Motor neuron (in vitro differentiated cells): Measurements from ENCODE around the gene DUSP21. TPM values are rescaled to one million over a fixed set of nuclear protein-coding genes. Genes with fewer than 3 reads are reported as not detected.
"Not testable (repeated sequence)": the region's sequence is repeated elsewhere in the genome, so short reads cannot be mapped to it uniquely, and the experiment has no call there.

Source experiments
- ATAC-seq, 8 experiments: fragments of 200-7000 bp; cut with Tn5 transposase; replicated peaks in 6 of 8; 2 replicates each; pipeline ENCODE4 v1.8.0; 2021; ENCODE audit warnings: mild to moderate bottlenecking in 8 of 8, moderate library complexity in 8 of 8
- H3K27ac ChIP-seq, 2 donors: fragments of 250-450 bp; sonication (Bioruptor Pico); 2 replicates each; pipeline ENCODE4 v1.9.0; 2021; ENCODE audit warnings: antibody characterized with exemption in 2 of 2, mild to moderate bottlenecking in 2 of 2, moderate library complexity in 1 of 2
- H3K4me1 ChIP-seq, 2 donors: fragments of 250-450 bp; sonication (Bioruptor Pico); replicated peaks in 1 of 2; 2 replicates each; pipeline ENCODE4 v1.6.1; 2021; ENCODE audit warnings: antibody characterized with exemption in 2 of 2, mild to moderate bottlenecking in 2 of 2, moderate library complexity in 1 of 2
- H3K4me3 ChIP-seq, 5 donors: fragments of 250-450 bp; sonication (Bioruptor Pico); 2 replicates each; pipeline ENCODE4 v1.9.0; 2021; ENCODE audit warnings: antibody characterized with exemption in 5 of 5, mild to moderate bottlenecking in 5 of 5, moderate library complexity in 4 of 5
- WGBS, 10 experiments: fragments of 450-650 bp; shearing (Covaris generic); methylation state at CpG; one replicate each; pipeline ENCODE4 v1.0.0; 2022; 5-methylcytosine and 5-hydroxymethylcytosine counted together
- in situ Hi-C, 9 experiments: fragments of 400-800 bp; cut with MboI; loops; one replicate each; pipeline ENCODE4 v1.15.0; 2021; ENCODE audit warnings: low sequenced_read_pairs in 9 of 9, low pct_unique_long_range_greater_than_20kb in 2 of 9; ENCODE audit not compliant: unreplicated experiment in 9 of 9
- total RNA-seq, 8 experiments: library from RNA; unstranded; fragments of 300-600 nt; gene quantifications; 2 replicates each; pipeline versions ENCODE4 v1.2.3 to v1.2.4, GENCODE V29; 2022

The DUSP21 gene
- total RNA-seq, 8 experiments from 2014 or later, result not detected

DNA sequence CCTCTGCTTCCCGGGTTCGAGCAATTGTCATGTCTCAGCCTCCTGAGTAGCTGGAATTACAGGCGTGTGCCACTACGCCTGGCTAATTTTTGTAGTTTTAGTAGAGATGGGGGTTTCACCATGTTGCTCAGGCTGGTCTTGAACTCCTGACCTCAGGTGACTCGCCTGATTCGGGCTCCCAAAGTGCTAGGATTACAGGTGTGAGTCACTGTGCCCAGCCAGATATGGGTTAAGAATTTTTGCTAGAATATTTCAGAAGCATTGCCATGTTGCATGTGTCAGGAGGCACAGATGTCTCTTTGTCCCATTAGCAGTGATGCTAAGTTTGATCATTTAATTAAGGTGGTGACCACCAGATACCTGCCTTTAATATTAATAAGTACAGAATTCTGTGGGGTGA is 7.1 kb downstream of the DUSP21 start:
- WGBS, 10 experiments, result 60% methylated on average over 1 of the region's 6 CpGs; no CpG with 5 or more reads in 9 of the 10 experiments
- H3K4me1 ChIP-seq, H3K4me3 ChIP-seq, ATAC-seq, in situ Hi-C loops, H3K27ac ChIP-seq: not testable (repeated sequence)

DNA sequence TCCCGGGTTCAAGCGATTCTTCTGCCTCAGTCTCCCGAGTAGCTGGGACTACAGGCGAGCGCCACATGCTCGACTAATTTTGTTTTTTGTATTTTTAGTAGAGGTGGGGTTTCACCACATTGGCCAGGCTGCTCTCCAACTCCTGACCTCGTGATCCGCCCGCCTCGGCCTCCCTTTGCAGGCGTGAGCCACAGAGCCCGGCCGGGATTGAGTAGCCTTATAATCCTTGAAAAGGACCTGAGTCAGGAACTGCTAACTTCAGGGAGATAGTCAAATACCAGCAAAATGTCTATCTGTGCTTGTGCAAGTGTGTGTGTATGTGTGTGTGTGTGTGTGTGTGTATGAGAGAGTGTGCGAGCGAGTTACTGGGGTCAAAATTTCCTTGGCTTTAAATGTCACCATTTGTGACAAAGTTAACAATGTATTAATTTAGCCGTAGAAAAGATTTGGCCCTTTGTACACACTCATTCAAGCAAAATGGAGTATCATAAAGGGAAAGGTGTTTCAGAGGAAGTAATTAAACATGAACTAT is 27.4 kb downstream of the DUSP21 start:
- in situ Hi-C loops, result no loop called here
- Histone ChIP-seq H3K27ac (peak overlapping the region in 1 of 2 donors; percentile 39), H3K4me3 (peak overlapping the region; percentile 67 to 91 (median 82)), H3K4me1 (no peaks in the 10 kb centered on the region)
- ATAC-seq, result no peak
- 0 to 100% (median 56%) methylated on average over 1 to 12 of the region's 16 CpGs; no CpG with 5 or more reads in 7 of the 10 experiments for WGBS, 10 experiments

DNA sequence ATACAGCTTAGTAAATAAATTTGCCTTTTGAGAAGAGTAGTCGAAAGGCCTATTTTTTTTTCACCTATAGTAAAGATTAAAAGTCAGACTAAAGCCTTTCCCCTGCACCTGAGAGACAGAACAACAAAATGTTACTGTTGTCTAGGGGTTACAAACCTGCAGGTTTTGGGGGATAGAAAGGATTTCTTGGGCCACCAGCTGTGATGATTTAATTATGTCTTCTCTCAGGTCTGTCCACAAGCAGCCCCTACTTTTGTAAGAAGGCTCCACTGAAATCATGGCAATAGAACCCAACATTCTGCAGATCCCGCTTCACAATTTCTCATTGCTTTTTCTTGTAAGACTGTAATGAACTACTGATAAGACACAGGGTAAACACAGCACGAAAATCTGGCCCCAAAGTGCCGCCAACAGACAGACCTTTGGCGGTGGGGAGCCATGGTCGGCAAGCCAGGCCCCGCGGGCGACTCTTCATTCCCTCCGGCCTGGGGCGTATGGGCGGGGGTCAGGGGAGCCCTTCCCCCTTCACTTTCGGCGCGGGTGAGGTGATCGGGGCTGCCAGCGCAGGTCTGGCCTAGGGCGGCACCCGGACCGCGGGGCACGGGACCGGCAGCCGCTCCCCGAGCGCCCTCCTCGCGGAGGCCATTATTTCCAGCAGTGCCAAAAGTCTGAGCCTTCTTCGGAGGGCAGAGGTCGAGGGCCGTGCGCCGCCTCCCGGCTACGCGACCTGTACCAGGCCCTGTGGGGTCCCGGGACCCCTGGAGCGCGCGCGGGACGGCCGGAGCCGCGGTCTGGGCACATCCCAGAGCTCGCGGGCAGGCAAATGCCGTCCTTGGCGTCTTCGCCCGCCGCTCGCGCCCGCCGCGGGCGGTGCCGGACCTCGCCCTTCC is 28.4 kb downstream of the DUSP21 start:
- in situ Hi-C loops, result no loop called here
- H3K4me3 ChIP-seq, result peak overlapping the region; percentile 67 to 91 (median 82)
- ATAC-seq, result peak in 7 of 8 experiments; percentile 28 to 49 (median 42)
- 0 to 46% (median 28%) methylated on average over 1 to 10 of the region's 60 CpGs; no CpG with 5 or more reads in 6 of the 10 experiments for WGBS, 10 experiments
- H3K27ac ChIP-seq, result peak overlapping the region; percentile 96 to 98
- H3K4me1 ChIP-seq, result no peaks in the 10 kb centered on the region

DNA sequence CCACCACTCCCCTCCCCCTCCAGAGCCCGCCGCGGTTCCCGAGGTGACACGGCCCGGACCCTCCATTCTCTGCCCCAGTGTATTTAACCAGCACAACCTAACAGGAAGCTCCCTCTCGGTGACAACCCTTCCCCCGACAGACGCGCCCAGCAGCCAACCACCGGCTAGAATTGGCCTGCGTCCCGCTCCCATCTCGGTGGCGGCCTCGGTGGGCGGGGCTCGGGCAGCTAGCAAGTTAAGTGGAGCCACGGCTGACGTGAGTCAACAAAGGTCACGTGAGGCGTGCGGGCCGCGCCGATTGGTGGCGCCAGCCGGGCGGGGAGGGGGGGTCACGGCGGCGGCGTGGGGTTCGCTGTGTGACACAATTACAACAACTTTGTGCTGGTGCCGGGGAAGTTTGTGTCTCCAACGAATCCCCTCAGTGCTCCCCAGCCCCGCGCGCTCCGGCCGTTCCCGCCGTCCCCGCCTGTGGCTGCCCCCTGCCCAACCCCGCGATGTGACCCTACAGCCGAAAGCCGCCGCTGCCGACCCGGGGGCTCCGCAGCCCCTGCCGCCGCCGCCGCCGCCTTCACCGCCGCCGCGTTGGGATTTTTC is 29.1 kb downstream of the DUSP21 start, which contains the start of gene KDM6A:
Gene KDM6A, plus strand, starts transcription at position 368 of the 594 bp plus-strand sequence. CDS start 364 bp downstream, outside the sequence.
- in situ Hi-C loops, result no loop called here
- no peaks in the 10 kb centered on the region for H3K4me1 ChIP-seq
- H3K4me3 ChIP-seq, result peak within 1 kb of the TSS; percentile 67 to 91 (median 82)
- peak; percentile 70 to 98 (median 96) for ATAC-seq
- peak within 1 kb of the TSS; percentile 96 to 98 for H3K27ac ChIP-seq
- WGBS, 10 experiments, result no CpG with 5 or more reads among the region's 61 CpGs

DNA sequence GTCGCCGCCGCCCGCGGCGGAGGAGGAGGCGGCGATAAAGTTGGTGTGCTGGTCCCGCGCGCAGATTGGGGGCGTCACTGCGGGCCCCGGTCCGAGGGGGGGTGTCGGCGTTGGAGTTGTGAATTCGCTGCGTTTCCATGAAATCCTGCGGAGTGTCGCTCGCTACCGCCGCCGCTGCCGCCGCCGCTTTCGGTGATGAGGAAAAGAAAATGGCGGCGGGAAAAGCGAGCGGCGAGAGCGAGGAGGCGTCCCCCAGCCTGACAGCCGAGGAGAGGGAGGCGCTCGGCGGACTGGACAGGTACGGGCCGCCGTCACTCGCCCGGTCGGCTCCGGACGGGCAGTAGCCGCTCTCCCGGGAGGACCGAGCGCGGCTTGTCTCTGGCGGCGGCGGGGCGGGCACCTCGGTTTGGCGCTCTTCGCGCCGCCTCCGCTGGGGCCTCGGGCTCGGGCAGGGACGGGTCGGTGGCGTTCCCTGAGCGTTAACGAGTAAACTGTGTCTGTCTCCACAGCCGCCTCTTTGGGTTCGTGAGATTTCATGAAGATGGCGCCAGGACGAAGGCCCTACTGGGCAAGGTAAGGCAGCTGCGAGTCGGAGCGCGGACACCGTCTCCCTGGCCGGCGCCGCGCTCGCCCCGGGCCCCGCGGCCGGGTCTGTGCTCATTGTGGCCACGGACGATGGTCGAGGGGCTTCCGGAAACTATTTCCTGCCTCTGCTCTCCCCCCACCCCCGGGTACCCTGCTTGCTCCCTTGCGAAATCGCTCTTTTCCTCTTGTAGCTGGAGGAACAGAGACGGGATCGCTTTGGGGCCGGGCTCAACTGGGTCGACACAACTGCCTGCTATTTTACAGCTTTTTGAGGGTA is 29.8 kb downstream of the DUSP21 start:
- H3K4me1 ChIP-seq, result no peaks in the 10 kb centered on the region
- ATAC-seq, result peak in 3 of 8 experiments; percentile 6 to 11 (median 8)
- H3K4me3 ChIP-seq, result peak overlapping the region; percentile 67 to 91 (median 82)
- H3K27ac ChIP-seq, result peak overlapping the region; percentile 91 to 98
- in situ Hi-C loops, result no loop called here
- 0 to 36% (median 0%) methylated on average over 2 to 22 of the region's 99 CpGs; no CpG with 5 or more reads in 7 of the 10 experiments for WGBS, 10 experiments

DNA sequence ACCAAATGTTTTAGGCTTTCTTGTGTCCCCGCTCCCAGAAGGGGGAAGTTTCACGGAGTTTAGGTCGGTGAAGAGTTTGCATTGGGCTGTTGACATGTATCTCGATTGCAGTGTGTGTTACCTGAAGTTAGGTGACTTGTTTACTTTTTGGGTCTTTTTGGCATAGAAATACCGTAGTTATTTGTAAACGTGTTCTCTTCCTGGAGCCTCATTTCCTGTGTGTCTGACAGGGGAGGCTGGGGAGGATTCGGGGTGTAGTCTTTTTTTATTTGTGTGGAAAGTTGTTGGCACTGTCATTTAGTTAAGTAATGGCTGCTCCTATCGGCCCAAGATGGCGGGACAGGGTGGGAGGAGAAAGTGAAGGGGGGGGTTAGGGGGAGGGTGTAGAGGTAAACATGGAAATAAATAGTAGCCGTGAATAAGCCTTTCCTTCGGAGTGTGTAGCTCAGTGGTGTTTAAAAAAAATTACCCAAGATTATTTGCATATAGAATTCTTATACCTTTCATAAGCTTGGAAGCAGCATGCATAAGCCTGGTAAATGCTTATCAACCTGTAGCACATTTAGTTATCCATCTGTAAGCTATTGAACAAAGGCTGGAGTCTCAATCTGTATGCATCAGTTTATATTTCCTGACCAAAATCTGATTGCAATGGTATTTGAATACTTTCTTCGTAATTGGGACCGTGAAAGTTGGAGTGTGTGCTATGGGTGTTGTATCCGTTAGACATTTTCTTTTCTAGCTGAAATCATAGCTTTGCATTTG is 30.8 kb downstream of the DUSP21 start:
- in situ Hi-C loops, result loop anchor here in 1 of 9 experiments (25.0 kb wide), 1 partner anchor 188 kb away; no protein-coding TSS in a partner anchor
- H3K27ac ChIP-seq, result peak overlapping the region; percentile 91 to 98
- H3K4me1 ChIP-seq, result no peaks in the 10 kb centered on the region
- ATAC-seq, result no peak
- H3K4me3 ChIP-seq, result peak overlapping the region; percentile 67 to 91 (median 82)
- 0 to 30% (median 6%) methylated on average over 1 to 5 of the region's 14 CpGs; no CpG with 5 or more reads in 3 of the 10 experiments for WGBS, 10 experiments

DNA sequence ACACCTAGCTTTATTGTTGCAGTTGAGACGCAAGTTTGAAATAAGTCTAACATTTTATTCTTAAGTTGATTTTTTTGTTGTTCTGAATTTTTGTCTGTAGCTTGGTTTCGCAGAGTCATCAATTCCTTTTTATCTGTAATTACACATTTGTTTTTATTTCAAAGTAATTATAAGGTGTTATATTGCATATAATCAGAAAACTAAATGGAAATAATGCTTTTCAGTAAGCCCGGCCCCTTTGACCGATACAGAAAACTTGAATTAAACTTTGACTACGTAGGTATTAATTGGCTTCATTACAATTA is 31.3 kb downstream of the DUSP21 start:
- WGBS, 10 experiments, result 0 to 61% (median 17%) methylated on average over 1 to 5 of the region's 5 CpGs; no CpG with 5 or more reads in 3 of the 10 experiments
- in situ Hi-C loops, result loop anchor here in 1 of 9 experiments (25.0 kb wide), 1 partner anchor 187 kb away; no protein-coding TSS in a partner anchor
- ATAC-seq, result no peak
- Histone ChIP-seq H3K27ac (no peak overlapping the region), H3K4me1 (no peaks in the 10 kb centered on the region), H3K4me3 (peak overlapping the region; percentile 67 to 91 (median 82))

DNA sequence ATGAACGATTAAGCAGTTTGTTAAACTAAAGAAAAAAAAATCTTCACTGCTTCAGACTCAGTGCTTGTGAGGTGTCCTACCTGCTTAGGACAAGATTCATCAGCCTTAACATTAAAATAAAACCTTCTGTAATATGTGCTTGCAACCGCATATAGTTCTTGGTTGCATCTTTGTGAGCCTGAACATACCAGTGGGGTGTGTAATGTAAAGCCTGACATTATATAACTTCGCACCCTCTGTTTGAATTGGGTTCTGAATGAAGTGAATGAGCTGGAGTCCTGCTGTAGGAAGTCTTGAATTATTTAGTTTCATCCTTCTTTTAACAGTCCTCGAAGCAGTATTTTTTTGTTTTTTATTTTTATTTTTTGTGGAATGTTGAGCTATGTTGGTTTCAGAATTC is 32.3 kb downstream of the DUSP21 start:
- in situ Hi-C loops, result loop anchor here in 1 of 9 experiments (25.0 kb wide), 1 partner anchor 186 kb away; no protein-coding TSS in a partner anchor
- 32 to 79% (median 41%) methylated on average over 2 to 4 of the region's 4 CpGs; no CpG with 5 or more reads in 6 of the 10 experiments for WGBS, 10 experiments
- H3K27ac ChIP-seq, result no peak overlapping the region

DNA sequence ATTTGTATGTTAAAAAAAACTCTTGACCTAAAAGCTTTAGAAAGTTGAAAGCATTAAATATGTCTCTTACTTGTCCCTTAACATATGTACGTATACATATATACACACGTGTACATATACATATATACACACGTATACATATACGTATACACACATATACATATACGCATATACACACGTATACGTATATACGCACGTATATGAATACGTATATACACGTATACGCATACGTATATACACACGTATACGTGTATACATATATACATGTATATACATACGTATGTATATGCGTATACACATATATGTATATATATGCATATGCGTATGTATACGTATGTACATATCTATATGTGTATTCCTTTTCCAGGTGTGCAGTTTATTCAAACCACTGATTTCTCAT is 32.9 kb downstream of the DUSP21 start:
- 40 to 100% (median 84%) methylated on average over 1 to 16 of the region's 19 CpGs; no CpG with 5 or more reads in 3 of the 10 experiments for WGBS, 10 experiments
- ATAC-seq, result no peak
- Histone ChIP-seq H3K4me1 (no peaks in the 10 kb centered on the region), H3K4me3 (no peak overlapping the region), H3K27ac (no peak overlapping the region)
- in situ Hi-C loops, result loop anchor here in 1 of 9 experiments (25.0 kb wide), 1 partner anchor 186 kb away; no protein-coding TSS in a partner anchor

More for the DNA sequence above, 32.3 kb downstream of the DUSP21 start:
- Histone ChIP-seq H3K4me1 (no peaks in the 10 kb centered on the region), H3K4me3 (peak overlapping the region; percentile 67 to 91 (median 82))
- ATAC-seq, result no peak

DNA sequence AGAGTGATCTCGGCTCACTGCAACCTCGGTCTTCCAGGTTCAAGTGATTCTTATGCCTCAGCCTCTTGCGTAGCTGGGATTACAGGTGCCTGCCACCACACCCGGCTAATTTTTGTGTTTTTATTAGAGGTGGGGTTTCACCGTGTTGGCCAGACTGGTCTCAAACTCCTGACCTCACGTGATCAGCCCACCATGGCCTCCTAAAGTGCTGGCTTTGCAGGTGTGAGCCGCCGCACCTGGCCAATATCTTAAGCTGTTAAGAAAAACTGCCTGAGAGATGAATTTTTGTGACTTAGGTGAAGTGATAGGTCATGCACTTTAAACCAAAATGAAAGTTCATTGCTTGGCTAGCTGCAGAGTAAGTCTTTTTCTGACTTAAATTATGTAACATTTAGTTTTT is 35.0 kb downstream of the DUSP21 start:
- in situ Hi-C loops, result loop anchor here in 1 of 9 experiments (25.0 kb wide), 1 partner anchor 184 kb away; no protein-coding TSS in a partner anchor
- no peak for ATAC-seq
- Histone ChIP-seq H3K4me3 (no peak overlapping the region), H3K4me1 (no peaks in the 10 kb centered on the region), H3K27ac (no peak overlapping the region)
- WGBS, 10 experiments, result 66 to 100% (median 100%) methylated on average over 1 to 7 of the region's 8 CpGs; no CpG with 5 or more reads in 7 of the 10 experiments

DNA sequence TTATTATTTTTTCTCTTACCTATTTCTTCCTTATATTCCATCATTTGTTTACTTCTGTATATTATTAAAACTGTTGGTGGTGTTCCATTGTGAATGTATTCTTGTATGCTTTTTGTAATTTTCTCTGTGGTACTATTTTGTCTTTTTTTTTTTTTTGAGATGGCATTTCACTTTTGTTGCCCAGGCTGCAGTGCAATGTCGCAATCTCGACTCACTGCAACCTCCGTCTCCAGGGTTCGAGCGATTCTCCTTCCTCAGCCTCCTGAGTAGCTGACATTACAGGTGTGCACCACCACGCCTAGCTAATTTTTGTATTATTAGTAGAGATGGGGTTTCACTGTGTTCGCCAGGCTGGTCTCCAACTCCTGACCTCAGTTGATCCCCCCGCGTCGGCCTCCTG is 37.7 kb downstream of the DUSP21 start:
- in situ Hi-C loops, result loop anchor here in 1 of 9 experiments (25.0 kb wide), 1 partner anchor 181 kb away; no protein-coding TSS in a partner anchor
- no peak for ATAC-seq
- Histone ChIP-seq H3K4me3 (no peak overlapping the region), H3K4me1 (no peaks in the 10 kb centered on the region), H3K27ac (no peak overlapping the region)
- 69 to 100% (median 100%) methylated on average over 2 to 7 of the region's 10 CpGs; no CpG with 5 or more reads in 3 of the 10 experiments for WGBS, 10 experiments
